ENCODE data around the gene POLR2B.

The POLR2B gene

DNA sequence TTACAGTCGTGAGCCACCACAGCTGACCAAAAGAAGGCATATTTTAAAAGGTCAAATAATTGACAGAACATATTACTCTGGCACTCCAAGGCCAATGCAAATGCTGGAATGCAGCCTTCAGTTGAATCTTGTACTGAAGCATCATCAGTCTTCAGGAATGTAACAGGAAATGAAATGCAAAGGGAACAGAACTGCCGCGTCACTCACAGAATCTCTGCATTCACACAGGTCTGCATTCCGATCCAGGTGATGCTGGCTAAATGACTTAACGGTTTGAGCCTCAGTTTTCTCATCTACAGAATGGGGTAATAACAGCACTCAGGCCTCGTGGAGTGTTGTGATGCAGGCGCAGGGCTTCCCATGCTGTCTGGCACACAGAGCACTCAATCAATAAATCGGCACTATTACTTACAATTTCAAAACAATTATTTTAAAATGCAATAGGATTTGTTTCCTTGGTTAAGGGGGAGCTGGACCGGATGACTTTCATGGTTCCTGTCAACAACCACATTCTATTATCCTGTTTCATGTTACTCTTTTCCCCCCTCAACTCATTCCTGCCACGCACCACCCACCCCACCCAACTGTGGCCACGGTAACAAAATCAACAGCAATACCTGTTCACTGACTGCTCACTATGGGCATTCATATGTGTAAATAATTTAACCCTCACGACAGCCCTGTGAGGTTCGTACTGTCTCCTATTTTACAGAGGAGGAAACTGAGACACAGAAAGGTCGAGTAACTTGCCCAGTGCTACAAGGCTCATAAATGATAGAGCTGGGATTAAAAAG is 99.1 kb downstream of the POLR2B start:
- no peaks in the 10 kb centered on the region for H3K36me3 ChIP-seq (ENCODE audit: insufficient read depth)
- no peak overlapping the region for H3K4me2 ChIP-seq
- H4K20me1 ChIP-seq (ENCODE audit: insufficient read depth), result no peaks in the 10 kb centered on the region
- TF ChIP-seq, protein P1, sequence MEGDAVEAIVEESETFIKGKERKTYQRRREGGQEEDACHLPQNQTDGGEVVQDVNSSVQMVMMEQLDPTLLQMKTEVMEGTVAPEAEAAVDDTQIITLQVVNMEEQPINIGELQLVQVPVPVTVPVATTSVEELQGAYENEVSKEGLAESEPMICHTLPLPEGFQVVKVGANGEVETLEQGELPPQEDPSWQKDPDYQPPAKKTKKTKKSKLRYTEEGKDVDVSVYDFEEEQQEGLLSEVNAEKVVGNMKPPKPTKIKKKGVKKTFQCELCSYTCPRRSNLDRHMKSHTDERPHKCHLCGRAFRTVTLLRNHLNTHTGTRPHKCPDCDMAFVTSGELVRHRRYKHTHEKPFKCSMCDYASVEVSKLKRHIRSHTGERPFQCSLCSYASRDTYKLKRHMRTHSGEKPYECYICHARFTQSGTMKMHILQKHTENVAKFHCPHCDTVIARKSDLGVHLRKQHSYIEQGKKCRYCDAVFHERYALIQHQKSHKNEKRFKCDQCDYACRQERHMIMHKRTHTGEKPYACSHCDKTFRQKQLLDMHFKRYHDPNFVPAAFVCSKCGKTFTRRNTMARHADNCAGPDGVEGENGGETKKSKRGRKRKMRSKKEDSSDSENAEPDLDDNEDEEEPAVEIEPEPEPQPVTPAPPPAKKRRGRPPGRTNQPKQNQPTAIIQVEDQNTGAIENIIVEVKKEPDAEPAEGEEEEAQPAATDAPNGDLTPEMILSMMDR (conservative IDR thresholded peaks at IDR 0.05; ENCODE audit: low read depth, low read length), result no peak
- no peak overlapping the region for H3K27ac ChIP-seq
- H3K4me3 ChIP-seq (IDR thresholded peaks at IDR 0.05; ENCODE audit: insufficient read depth, low read depth, low read length), result no peak overlapping the region
- H3K79me2 ChIP-seq (ENCODE audit: insufficient read depth, low read depth), result no peaks in the 10 kb centered on the region
- H3K4me1 ChIP-seq (ENCODE audit: low read depth, poor library complexity, severe bottlenecking), result no peaks in the 10 kb centered on the region
- H3K9ac ChIP-seq, result no peak overlapping the region
- no peaks in the 10 kb centered on the region for H3K27me3 ChIP-seq (ENCODE audit: insufficient read depth, low read depth)
- H2AFZ ChIP-seq (ENCODE audit: low read depth), result no peak overlapping the region

DNA sequence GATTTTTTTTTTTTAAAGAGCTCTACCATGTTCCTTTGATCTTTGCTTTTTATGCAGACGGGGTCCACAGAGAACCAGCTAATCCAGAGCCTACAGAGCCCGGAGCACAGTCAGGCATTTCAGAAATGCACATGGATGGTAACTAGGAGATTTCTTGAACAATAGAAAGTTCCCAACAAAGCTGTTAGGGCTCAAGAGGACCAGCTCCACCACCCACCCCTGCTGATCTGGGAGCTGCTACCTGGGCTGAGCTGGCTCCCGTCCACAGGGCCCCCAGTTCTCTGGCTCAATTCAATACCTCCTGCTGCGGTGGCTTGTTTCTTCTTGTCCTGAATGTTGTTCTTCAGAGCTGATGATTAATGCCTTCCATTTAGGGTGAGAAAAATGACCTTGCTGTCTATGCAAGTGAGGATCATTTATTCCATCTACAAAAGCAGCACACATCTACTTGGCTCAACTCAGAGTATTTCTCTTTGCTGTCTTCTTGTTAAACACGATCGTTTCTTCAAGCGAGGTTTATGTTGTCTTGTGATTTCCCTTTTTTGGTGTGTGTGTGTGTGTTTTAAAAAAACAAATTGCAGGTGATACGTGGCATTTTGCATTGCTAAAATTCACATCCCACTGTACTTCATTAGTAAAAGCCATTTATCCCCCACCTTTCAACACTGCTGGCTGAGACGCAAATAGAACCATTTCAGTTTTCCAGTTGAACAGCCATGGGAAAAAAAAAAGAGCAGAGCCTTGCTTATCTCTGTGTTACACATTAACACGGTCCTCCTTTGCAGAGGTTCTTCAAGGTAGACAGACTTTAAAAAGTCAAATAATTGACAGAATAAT is 100.2 kb downstream of the POLR2B start:
- TF ChIP-seq, protein P1 (conservative IDR thresholded peaks at IDR 0.05; ENCODE audit: low read depth, low read length), result no peak
- Histone ChIP-seq H3K4me2 (no peak overlapping the region), H3K4me3 (IDR thresholded peaks at IDR 0.05; ENCODE audit: insufficient read depth, low read depth, low read length) (no peak overlapping the region), H3K27ac (no peak overlapping the region), H3K4me1 (ENCODE audit: low read depth, poor library complexity, severe bottlenecking) (no peaks in the 10 kb centered on the region), H3K9ac (no peak overlapping the region), H4K20me1 (ENCODE audit: insufficient read depth) (no peaks in the 10 kb centered on the region), H3K36me3 (ENCODE audit: insufficient read depth) (no peaks in the 10 kb centered on the region), H2AFZ (ENCODE audit: low read depth) (no peak overlapping the region), H3K27me3 (ENCODE audit: insufficient read depth, low read depth) (no peaks in the 10 kb centered on the region), H3K79me2 (ENCODE audit: insufficient read depth, low read depth) (no peaks in the 10 kb centered on the region)

All from KMS-11 (cell line).